Activated CD4-positive, alpha-beta T cell treated with anti-CD3 and anti-CD28 coated beads for 1 hour (primary cell): ENCODE results near the gene SBK1.

Experiments
- DNase-seq: peaks from one replicate; pipeline ENCODE4 v3.0.0-alpha.2; 2020

Gene SBK1

DNA sequence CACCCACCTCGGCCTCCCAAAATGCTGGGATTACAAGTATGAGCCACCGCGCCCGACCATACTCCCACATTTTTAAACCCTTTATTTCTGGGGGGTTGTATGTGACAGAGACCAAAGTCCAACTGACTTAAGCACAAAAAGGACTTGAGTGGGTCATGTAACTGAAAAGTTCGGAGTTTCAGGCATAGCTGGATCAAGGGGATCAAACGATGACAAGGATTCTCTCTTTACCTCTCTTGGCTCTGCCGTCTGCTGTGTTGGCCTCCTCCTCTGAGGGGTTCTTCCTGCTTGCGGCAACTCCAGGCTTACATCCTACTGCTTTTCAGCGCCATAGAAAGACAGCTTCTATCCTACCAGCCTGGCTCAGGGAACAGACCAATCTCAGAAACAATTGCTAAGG lies 9.2 kb upstream of the SBK1 start:
- DNase-seq, result no peak

GRCh38 chr16:28283798-28284577 lies 8.3 kb upstream of the SBK1 start:
- DNase-seq, result no peak

GRCh38 chr16:28285649-28286048 lies 6.7 kb upstream of the SBK1 start:
- no peak for DNase-seq

DNA sequence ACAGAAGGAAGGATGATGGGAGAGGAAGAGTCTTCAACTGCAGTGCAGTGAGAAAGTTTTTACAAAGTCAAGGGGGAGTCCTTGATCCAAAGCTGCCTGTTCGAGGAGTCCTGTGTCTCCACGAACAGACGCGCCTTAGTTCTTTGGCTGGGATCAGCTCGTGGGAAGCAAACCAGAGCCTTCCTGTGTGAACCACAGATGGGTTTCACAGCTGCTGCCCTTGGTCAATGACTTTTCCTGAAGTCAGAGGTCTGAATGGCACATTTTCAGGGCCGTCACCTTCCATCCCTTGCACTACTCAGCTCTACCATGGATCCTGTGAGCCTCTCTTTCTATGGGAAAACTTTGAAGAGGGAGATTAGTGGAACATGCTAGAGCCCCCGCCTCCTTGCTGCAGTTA lies 4.2 kb upstream of the SBK1 start:
- no peak for DNase-seq

GRCh38 chr16:28289048-28289447 lies 3.3 kb upstream of the SBK1 start:
- no peak for DNase-seq

- DNase-seq, result no peak
Measured at GRCh38 chr16:28289939-28290858, 2.1 kb upstream of the SBK1 start.

DNA sequence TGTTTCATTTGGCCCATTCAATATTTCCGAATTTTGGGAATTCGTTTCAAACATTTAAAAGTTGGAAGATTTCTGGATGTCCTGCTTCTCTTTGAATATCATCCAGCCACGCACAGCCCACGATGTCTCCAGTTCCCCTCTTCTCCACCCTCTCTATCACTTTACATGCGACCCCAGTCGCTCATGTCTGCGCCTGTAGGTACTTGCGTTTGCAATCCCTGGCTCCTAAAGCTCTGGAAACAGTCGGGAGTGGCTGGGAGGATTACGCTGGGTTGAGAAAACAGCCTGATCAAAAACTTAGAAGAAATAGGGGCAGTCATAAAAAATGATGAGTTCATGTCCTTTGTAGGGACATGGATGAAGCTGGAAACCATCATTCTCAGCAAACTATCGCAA lies 1.5 kb upstream of the SBK1 start:
- DNase-seq, result no peak

DNA sequence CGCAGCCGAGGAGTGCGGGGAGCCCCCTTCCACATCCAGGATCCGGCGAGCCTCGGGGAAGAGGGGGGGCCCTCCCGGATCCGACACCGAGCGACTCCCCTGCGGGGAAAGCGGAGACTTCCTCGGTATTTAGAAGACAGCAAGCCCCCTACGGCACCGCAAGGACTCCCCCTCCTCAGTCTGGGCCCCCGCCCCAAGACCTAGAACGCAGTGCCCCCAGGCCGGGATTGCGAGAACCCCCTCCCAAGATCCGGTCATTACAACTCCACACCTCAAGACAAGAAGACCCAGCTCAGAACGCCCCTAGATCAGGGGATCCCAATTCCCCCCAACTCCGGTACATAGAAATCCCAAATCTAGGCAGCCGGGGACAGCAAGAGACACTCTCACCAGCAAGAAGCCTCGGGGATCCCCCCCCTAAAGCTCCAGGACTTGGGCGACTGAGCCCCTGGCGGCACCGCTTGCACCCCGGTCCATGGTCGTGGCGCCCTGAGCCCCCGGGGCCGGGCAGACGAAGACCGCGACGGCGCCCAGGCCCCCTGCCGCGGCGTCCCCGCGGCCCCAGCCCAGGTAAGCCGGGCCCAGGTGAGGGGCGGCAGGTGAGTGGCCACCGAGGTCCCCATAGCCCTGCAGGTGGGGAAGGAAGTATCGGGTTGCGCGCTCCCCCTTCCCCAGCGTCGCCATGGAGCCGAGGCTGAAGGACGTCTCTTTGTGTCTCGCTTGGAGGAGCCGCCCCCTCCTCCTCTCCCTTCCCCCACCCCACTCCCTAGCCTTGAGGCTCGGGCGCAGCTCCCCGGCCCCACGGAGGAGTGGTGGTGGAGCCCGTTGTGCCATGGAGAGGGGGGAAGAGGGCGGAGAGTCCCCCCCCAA lies 641 bp downstream of the SBK1 start:
- DNase-seq, result no peak

- DNase-seq, result no peak
Measured at GRCh38 chr16:28293601-28293960, 1.3 kb downstream of the SBK1 start.

GRCh38 chr16:28294201-28294600 lies 1.9 kb downstream of the SBK1 start:
- no peak for DNase-seq

- no peak for DNase-seq
Measured at GRCh38 chr16:28295276-28295675, 3.0 kb downstream of the SBK1 start.

GRCh38 chr16:28297308-28297707 lies 5.0 kb downstream of the SBK1 start:
- DNase-seq, result no peak

DNA sequence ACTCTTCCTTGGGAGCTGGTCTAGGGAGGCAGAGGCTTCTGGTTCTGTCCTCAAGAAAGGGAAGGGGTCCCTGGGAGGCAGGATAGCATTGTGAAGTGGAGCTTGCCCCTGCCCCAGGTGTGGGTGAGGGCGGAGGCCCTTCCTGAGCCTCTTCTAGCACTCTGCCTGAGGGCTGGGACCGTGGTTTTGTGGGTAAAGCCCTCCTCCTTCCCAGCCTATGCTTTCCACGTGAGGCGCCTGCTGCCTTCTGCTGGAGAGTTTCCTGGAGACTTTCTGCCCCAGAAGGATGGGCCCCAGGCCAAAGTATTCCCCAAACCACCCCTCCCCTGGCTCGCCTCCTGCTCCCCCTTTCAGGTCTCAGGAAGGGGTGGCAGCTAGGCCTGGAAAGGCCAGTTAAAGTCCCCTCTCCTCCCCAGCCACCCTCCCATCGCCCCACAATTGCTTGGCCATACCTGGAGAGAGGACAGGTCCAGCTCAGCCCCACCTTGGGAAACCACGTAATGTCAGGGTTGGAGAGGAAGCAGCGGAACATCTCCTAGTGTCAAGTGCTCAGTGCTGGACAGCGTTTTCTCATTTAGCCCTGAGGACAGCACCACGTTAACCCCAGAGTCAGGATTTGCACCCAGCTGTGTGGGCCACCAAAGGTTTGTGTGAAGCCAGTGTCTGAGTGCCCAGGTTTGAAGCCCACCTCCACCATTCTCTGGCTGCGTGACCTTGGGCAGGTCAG lies 5.6 kb downstream of the SBK1 start:
- no peak for DNase-seq

GRCh38 chr16:28298511-28298878 lies 6.2 kb downstream of the SBK1 start:
- no peak for DNase-seq

DNA sequence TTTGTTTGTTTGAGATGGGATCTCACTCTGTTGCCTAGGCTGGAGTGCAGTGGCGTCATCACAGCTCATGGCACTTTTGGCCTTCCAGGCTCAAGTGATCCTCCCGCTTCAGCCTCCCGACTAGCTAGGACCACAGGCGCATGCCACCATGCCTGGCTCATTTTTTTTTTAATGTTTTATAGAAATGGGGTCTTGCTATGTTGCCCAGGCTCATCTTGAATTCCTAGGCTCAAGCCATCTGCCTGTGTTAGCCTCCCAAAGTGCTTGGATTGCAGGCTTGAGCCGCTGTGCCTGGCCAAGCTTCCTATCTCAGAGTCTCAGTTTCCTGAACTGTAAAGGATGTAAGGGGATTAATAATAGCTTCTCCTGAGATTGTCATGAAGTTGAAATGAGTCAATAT lies 8.0 kb downstream of the SBK1 start:
- no peak for DNase-seq

DNA sequence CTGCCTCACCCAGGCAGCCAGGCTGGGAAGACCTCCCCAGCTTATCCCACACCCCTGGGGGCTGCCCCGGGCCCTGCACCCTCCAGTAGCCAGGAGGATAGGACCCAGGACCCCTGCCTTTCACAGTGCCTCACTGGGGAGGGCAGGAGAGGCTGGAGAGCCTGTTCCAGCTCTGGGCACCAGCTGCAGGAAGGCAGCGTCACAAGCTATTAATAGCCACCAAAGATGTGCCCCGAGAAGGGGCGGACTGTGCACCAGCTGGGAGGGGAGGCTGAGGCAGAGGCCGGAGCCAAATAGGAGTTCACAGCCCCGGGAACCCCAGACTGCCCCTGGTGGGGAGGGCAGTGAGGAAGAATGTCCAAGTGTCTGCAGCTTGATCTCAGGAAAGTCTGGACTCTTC lies 8.8 kb downstream of the SBK1 start:
- DNase-seq, result no peak

- no peak for DNase-seq
Measured at GRCh38 chr16:28301620-28302019, 9.3 kb downstream of the SBK1 start.

DNA sequence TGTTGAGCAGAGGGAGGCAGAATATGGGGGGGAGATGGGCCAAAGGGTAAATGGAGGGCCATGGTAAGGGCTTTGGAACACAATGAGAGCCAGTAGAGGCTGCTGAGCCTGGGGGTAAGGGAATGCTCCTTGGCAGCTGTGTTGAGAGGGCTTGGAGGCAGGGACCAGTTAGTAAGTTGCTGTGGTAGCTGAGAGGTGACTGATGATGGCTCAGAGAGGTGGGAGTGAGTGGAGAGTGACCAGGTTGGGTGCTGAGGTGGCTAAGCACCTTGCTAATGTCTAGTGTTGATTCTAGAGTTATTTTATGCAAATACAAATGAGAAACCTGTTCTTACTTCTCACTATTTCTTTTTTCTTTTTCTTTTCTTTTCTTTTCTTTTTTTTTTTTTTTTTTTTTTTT lies 10.8 kb downstream of the SBK1 start:
- no peak for DNase-seq

DNA sequence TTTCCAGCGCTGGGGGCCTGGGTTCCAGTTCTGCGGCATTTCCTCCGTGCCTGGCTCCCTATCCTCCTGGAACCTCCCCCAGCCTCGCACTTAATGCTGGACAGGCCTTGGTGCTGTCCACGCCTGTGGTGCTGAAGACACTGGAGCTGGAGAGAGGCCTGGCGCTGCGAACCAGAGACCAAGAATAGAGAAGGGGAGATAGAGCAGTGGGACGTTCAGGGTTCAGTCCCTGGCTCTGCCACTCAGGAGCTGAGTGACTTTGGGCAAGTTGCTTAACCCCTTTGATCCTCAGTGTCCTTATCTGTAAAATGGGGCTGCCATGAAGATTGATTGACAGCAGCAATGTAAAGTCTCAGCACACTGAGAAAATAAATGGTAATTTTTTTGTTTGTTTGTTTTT lies 11.9 kb downstream of the SBK1 start:
- DNase-seq, result no peak

GRCh38 chr16:28307936-28308335 lies 15.6 kb downstream of the SBK1 start:
- no peak for DNase-seq

- no peak for DNase-seq
Measured at GRCh38 chr16:28308794-28309584, 16.7 kb downstream of the SBK1 start.

GRCh38 chr16:28309811-28310311 lies 17.5 kb downstream of the SBK1 start:
- DNase-seq, result peak; percentile 70
